Thyroid gland (tissue), 4 donors: Measurements from ENCODE around the gene MRPL48. TPM values are rescaled to one million over a fixed set of nuclear protein-coding genes. Genes with fewer than 3 reads are reported as not detected.

ENCODE experiments used
- DNase-seq, 2 donors: peaks; one replicate each; pipeline ENCODE4 v3.0.0-alpha.2; 2019
- H3K27ac ChIP-seq, 3 donors: fragments of 200-600 bp; sonication (generic); 1 replicate in 2 of 3; 2 replicates in 1 of 3; pipeline ENCODE4 v1.5.1; 2016 to 2019; ENCODE audit warnings: mild to moderate bottlenecking in 1 of 3, moderate library complexity in 1 of 3
- H3K27me3 ChIP-seq: fragments of 200-600 bp; sonication (generic); one replicate; pipeline ENCODE4 v1.5.1; 2019
- H3K36me3 ChIP-seq, 2 donors: fragments of 200-600 bp; sonication (generic); one replicate each; pipeline ENCODE4 v1.5.1; 2016 to 2019
- H3K4me1 ChIP-seq, 2 donors: fragments of 200-600 bp; sonication (generic); one replicate each; pipeline ENCODE4 v1.5.1; 2017 to 2019
- H3K4me3 ChIP-seq, 3 donors: fragments of 200-600 bp; sonication (generic); replicated peaks in 1 of 3; 1 replicate in 2 of 3; 2 replicates in 1 of 3; pipeline ENCODE4 v1.5.1; 2016; ENCODE audit warnings: mild to moderate bottlenecking in 1 of 3
- H3K9me3 ChIP-seq: fragments of 200-600 bp; sonication (generic); one replicate; pipeline ENCODE4 v1.5.1; 2017
- POLR2A ChIP-seq, 2 donors: fragments of 450-650 bp; IDR thresholded peaks; one replicate each; pipeline ENCODE4 v1.6.1; 2017; ENCODE audit warnings: antibody characterized with exemption in 2 of 2, mild to moderate bottlenecking in 2 of 2, moderate library complexity in 1 of 2
- WGBS, 2 donors: methylation state at CpG; one replicate each; pipeline ENCODE4 v1.1.5; 2017; 5-methylcytosine and 5-hydroxymethylcytosine counted together
- intact Hi-C: fragments of 100-400 bp; cut with DNase I; formaldehyde crosslinking; loops from one replicate; pipeline ENCODE4 v1.15.1; 2023
- total RNA-seq, 4 donors: library from RNA; depleted of rRNA; stranded (reverse); fragments of >200 nt; gene quantifications; one replicate each; pipeline ENCODE4 v1.2.3, GENCODE V29; 2016
- TF ChIP-seq, protein P1 (sequence below), 6 experiments: fragments of 200-600 bp in 3 of 6; fragments of 450-650 bp in 3 of 6; sonication (generic) in 3 of 6; IDR thresholded peaks; one replicate each; pipeline ENCODE4 v1.5.1; 2016 to 2019; ENCODE audit warnings: antibody characterized with exemption in 6 of 6, mild to moderate bottlenecking in 2 of 6, inconsistent platforms in 1 of 6, moderate library complexity in 1 of 6

Gene MRPL48
- total RNA-seq, 4 donors from 2014 or later: 16.0 to 38.5 (median 29.8) TPM

DNA sequence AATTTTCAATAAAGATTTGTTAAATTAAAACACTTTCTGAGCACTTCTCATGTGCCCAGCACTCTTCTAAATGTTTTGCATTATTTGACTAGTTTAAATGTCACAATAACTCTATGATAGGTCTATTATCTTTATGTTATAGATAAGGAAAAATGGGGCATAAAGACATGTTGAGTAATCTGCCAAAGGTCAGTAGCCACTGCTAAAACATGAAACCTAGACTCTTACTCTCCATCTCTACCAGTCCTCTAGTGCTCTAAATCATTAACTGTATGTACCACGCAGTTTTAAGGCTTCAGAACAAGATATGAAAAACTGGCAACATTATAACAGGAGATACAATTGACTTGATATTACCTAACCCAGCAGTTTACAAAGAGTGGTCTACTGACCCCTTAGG lies 33.7 kb upstream of the MRPL48 start:
- 94 to 97% methylated on average over 1 of the region's 1 CpG for WGBS, 2 donors
- Histone ChIP-seq H3K36me3 (no peaks in the 10 kb centered on the region), H3K4me1 (peaks cover 26 to 31% of the 10 kb centered on the region in 2 donors), H3K9me3 (no peaks in the 10 kb centered on the region), H3K27me3 (no peaks in the 10 kb centered on the region), H3K27ac (peak overlapping the region in 2 of 3 donors; percentile 65 to 73), H3K4me3 (no peak overlapping the region)
- DNase-seq: no peak
- intact Hi-C loops: no loop called here
- no peak for TF ChIP-seq POLR2A (IDR thresholded peaks at IDR 0.05)

GRCh38 chr11:73755670-73756069 lies 32.0 kb upstream of the MRPL48 start:
- Histone ChIP-seq H3K4me3 (no peak overlapping the region), H3K9me3 (no peaks in the 10 kb centered on the region), H3K36me3 (no peaks in the 10 kb centered on the region), H3K27me3 (no peaks in the 10 kb centered on the region), H3K27ac (no peak overlapping the region), H3K4me1 (peaks cover 30 to 34% of the 10 kb centered on the region in 2 donors)
- TF ChIP-seq, protein P1, sequence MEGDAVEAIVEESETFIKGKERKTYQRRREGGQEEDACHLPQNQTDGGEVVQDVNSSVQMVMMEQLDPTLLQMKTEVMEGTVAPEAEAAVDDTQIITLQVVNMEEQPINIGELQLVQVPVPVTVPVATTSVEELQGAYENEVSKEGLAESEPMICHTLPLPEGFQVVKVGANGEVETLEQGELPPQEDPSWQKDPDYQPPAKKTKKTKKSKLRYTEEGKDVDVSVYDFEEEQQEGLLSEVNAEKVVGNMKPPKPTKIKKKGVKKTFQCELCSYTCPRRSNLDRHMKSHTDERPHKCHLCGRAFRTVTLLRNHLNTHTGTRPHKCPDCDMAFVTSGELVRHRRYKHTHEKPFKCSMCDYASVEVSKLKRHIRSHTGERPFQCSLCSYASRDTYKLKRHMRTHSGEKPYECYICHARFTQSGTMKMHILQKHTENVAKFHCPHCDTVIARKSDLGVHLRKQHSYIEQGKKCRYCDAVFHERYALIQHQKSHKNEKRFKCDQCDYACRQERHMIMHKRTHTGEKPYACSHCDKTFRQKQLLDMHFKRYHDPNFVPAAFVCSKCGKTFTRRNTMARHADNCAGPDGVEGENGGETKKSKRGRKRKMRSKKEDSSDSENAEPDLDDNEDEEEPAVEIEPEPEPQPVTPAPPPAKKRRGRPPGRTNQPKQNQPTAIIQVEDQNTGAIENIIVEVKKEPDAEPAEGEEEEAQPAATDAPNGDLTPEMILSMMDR (IDR thresholded peaks at IDR 0.05): no peak
- TF ChIP-seq POLR2A (IDR thresholded peaks at IDR 0.05): no peak
- no peak for DNase-seq
- intact Hi-C loops: no loop called here

GRCh38 chr11:73757598-73757997 lies 30.1 kb upstream of the MRPL48 start:
- peaks cover 23% of the 10 kb centered on the region in 2 donors for H3K4me1 ChIP-seq

DNA sequence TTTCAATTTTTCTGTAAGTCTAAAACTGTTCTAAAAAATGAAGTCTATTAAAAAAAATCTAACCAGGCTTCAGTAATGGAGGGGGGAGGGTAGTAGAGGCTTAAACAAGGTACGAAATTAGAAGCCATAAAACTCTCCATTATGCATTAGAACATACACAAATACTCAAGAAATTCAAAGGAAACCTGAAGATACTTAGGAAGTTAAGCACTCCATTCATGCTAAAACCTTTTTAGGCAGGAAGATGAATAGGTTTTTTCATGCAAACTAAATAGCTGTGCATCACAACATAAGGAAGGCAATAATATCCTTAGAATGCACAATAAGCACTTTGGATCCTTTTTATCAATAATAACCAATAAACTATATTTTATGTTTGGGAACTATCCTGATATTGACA lies 29.2 kb upstream of the MRPL48 start:
- TF ChIP-seq POLR2A (IDR thresholded peaks at IDR 0.05): no peak
- TF ChIP-seq, protein P1 (IDR thresholded peaks at IDR 0.05): no peak
- intact Hi-C loops: no loop called here
- no peak for DNase-seq
- Histone ChIP-seq H3K27ac (no peak overlapping the region), H3K9me3 (no peaks in the 10 kb centered on the region), H3K4me1 (peaks cover 19 to 23% of the 10 kb centered on the region in 2 donors), H3K27me3 (no peaks in the 10 kb centered on the region), H3K4me3 (no peak overlapping the region), H3K36me3 (no peaks in the 10 kb centered on the region)
- WGBS, 2 donors: 55 to 69% methylated on average over 1 of the region's 1 CpG

More at GRCh38 chr11:73757598-73757997, 30.1 kb upstream of the MRPL48 start:
- 92 to 94% methylated on average over 5 of the region's 5 CpGs for WGBS, 2 donors
- Histone ChIP-seq H3K36me3 (no peaks in the 10 kb centered on the region), H3K27me3 (no peaks in the 10 kb centered on the region), H3K9me3 (no peaks in the 10 kb centered on the region), H3K27ac (no peak overlapping the region), H3K4me3 (no peak overlapping the region)
- TF ChIP-seq, protein P1 (IDR thresholded peaks at IDR 0.05): no peak
- TF ChIP-seq POLR2A (IDR thresholded peaks at IDR 0.05): no peak
- intact Hi-C loops: no loop called here
- no peak for DNase-seq

DNA sequence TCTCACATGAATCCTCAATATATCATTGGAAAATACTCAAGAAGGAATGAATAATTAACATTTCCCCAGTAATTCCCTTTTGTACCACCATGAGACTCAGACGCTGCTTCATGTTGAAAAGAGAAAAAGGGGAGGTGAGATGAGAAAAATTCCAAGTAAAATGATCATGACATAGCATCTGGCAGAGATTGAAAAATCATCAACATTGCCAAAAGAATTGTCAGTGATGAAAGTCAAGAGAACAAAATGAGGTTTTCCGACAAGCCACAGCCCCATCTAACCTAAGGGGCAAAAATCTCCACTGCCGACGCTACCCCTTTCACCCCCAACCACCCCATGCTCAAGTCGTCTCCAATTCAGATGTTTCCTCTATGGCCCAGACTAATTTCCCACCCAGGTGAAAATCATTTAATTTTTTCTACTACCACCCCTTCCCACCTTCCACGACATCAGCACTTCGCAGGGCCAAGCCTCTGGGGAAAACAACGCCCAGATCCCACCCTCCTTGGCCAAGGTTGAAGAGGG lies 28.0 kb upstream of the MRPL48 start:
- Histone ChIP-seq H3K9me3 (no peaks in the 10 kb centered on the region), H3K27ac (peak overlapping the region; percentile 97 to 99 (median 97)), H3K27me3 (no peaks in the 10 kb centered on the region), H3K4me1 (peaks cover 19% of the 10 kb centered on the region in 2 donors), H3K4me3 (peak overlapping the region; percentile 67 to 100 (median 93)), H3K36me3 (no peaks in the 10 kb centered on the region)
- TF ChIP-seq, protein P1 (IDR thresholded peaks at IDR 0.05): peak in 3 of 6 experiments; percentile 24 to 49 (median 34)
- no peak for TF ChIP-seq POLR2A (IDR thresholded peaks at IDR 0.05)
- 1% methylated on average over 8 of the region's 8 CpGs for WGBS, 2 donors
- intact Hi-C loops: no loop called here
- no peak for DNase-seq
